Tibial artery (tissue), 4 donors: Measurements from ENCODE around the gene LARGE1.

Source experiments
- DNase-seq, 2 donors: peaks; one replicate each; pipeline ENCODE4 v3.0.0-alpha.2; 2019
- H3K27ac ChIP-seq, 2 donors: fragments of 200-600 bp; sonication (generic) in 1 of 2; 1 replicate in 1 of 2; 2 replicates in 1 of 2; pipeline ENCODE4 v1.5.1; 2018 to 2019; ENCODE audit warnings: mild to moderate bottlenecking in 1 of 2
- H3K27me3 ChIP-seq, 2 donors: fragments of 200-600 bp; sonication (generic) in 1 of 2; one replicate each; pipeline versions ENCODE4 v1.5.1 to v1.6.0; 2016 to 2019
- H3K36me3 ChIP-seq, 3 donors: fragments of 200-600 bp; sonication (generic) in 2 of 3; one replicate each; pipeline ENCODE4 v1.5.1; 2016 to 2019; ENCODE audit warnings: mild to moderate bottlenecking in 2 of 3
- H3K4me1 ChIP-seq, 4 donors: fragments of 200-600 bp; sonication (generic) in 2 of 4; 1 replicate in 3 of 4; 2 replicates in 1 of 4; pipeline ENCODE4 v1.5.1; 2016 to 2019
- H3K4me3 ChIP-seq, 2 donors: fragments of 200-600 bp; sonication (generic) in 1 of 2; 1 replicate in 1 of 2; 2 replicates in 1 of 2; pipeline ENCODE4 v1.5.1; 2018 to 2019; ENCODE audit warnings: mild to moderate bottlenecking in 2 of 2
- H3K9me3 ChIP-seq, 3 donors: fragments of 200-600 bp; sonication (generic) in 1 of 3; one replicate each; pipeline ENCODE4 v1.5.1; 2016 to 2019
- intact Hi-C: fragments of 100-400 bp; cut with DNase I; formaldehyde crosslinking; loops from one replicate; pipeline ENCODE4 v1.15.0; 2023; ENCODE audit warnings: low total_unique reads
- TF ChIP-seq, protein P1 (sequence below), 2 experiments: fragments of 200-600 bp in 1 of 2; fragments of 450-650 bp in 1 of 2; IDR thresholded peaks; one replicate each; pipeline ENCODE4 v1.5.1; 2017 to 2019; ENCODE audit warnings: antibody characterized with exemption in 2 of 2, mild to moderate bottlenecking in 1 of 2, moderate library complexity in 1 of 2

The LARGE1 gene

DNA sequence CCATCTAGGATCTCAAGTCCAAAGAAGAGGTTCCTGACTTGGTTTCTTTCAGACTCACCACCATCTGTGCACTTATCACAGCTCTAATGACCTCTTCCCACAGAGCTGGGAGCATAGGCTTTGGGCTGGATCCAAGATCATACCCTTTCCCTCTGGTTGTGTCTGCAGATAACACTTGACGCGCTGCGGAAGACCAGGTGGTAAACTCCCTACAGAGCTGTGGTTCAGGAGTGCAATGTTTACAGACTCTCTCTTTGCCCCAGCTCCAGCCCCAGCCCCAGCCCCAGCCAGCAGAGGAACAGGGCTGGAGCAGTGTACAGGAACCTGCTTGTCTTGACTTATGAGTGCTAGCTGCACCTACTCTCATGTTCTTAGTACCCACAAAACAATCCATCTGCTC is 587.7 kb downstream of the LARGE1 start:
- TF ChIP-seq, protein P1, sequence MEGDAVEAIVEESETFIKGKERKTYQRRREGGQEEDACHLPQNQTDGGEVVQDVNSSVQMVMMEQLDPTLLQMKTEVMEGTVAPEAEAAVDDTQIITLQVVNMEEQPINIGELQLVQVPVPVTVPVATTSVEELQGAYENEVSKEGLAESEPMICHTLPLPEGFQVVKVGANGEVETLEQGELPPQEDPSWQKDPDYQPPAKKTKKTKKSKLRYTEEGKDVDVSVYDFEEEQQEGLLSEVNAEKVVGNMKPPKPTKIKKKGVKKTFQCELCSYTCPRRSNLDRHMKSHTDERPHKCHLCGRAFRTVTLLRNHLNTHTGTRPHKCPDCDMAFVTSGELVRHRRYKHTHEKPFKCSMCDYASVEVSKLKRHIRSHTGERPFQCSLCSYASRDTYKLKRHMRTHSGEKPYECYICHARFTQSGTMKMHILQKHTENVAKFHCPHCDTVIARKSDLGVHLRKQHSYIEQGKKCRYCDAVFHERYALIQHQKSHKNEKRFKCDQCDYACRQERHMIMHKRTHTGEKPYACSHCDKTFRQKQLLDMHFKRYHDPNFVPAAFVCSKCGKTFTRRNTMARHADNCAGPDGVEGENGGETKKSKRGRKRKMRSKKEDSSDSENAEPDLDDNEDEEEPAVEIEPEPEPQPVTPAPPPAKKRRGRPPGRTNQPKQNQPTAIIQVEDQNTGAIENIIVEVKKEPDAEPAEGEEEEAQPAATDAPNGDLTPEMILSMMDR (IDR thresholded peaks at IDR 0.05): no peak
- Histone ChIP-seq H3K4me1 (no peaks in the 10 kb centered on the region), H3K36me3 (peaks cover 11 to 35% (median 12%) of the 10 kb centered on the region in 3 donors), H3K27me3 (no peaks in the 10 kb centered on the region), H3K4me3 (no peak overlapping the region), H3K9me3 (no peaks in the 10 kb centered on the region), H3K27ac (no peak overlapping the region)
- no peak for DNase-seq
- intact Hi-C loops: no loop called here

DNA sequence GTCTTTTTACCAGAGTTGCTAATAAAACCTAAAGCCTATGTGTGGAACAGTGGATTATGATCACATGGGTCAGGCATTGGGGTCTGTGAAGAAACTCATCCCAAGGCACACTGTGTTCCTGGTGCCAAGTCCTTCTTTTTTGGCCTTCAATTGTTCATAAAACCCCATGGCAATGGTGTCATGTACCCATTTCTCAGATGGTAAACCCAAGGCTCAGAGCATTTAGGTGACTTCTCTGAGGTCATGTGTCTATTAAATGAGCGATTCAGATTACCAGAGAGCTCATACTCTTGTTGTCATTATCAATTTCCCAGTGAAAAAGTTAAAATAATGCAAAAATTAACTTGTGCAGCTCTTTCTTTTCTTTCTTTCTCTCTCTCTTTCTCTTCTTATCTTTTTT is 589.3 kb downstream of the LARGE1 start:
- Histone ChIP-seq H3K4me3 (no peak overlapping the region), H3K4me1 (no peaks in the 10 kb centered on the region), H3K9me3 (no peaks in the 10 kb centered on the region), H3K36me3 (peaks cover 0 to 32% (median 3%) of the 10 kb centered on the region in 3 donors), H3K27me3 (no peaks in the 10 kb centered on the region), H3K27ac (no peak overlapping the region)
- TF ChIP-seq, protein P1 (IDR thresholded peaks at IDR 0.05): no peak
- intact Hi-C loops: no loop called here
- DNase-seq: no peak

DNA sequence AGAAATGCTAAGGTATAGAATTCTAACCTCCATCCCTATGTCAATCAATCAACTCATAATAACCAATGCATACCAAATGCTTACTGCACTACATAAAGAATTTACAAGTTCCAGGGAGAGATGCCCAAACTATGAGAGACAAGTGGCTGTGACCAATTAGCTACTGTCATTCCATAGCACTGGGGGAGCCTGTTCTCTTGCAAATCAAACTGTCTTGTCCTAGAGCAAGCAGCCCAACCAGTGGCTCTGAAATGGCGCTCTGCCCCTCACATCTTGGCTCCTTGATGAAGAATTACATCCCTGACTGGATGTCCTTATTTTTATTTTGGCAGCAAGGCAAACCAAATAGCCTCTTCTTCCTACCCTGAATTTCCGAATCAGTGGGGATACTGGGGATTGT is 589.7 kb downstream of the LARGE1 start:
- no peaks in the 10 kb centered on the region for H3K4me1 ChIP-seq
- no peaks in the 10 kb centered on the region for H3K27me3 ChIP-seq
- H3K9me3 ChIP-seq: no peaks in the 10 kb centered on the region
- TF ChIP-seq, protein P1 (IDR thresholded peaks at IDR 0.05): no peak
- H3K4me3 ChIP-seq: no peak overlapping the region
- no peak overlapping the region for H3K27ac ChIP-seq
- peaks cover 0 to 27% (median 0%) of the 10 kb centered on the region in 3 donors for H3K36me3 ChIP-seq
- DNase-seq: no peak
- intact Hi-C loops: no loop called here

DNA sequence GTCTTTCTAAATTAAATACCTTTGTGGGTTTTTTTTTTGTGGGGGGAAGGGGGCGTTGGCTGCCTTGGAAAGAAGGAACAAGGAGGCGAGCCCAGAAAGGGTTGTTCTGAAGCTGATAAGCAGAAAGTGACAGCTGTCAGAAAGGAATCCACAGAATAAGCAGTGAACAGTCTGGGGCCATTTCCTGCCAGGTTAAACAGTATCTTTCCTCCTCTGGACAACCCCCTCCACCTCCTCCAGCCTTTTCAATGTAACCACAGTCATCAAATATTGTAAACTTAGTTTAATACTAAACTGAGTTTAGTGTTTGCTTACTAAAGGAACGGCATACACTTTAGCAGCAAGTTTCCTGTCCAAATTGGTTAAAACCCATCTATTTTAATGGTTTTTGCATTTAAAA is 590.9 kb downstream of the LARGE1 start:
- no peak for DNase-seq
- no peaks in the 10 kb centered on the region for H3K27me3 ChIP-seq
- no peak overlapping the region for H3K27ac ChIP-seq
- intact Hi-C loops: no loop called here
- H3K9me3 ChIP-seq: no peaks in the 10 kb centered on the region
- H3K4me1 ChIP-seq: no peaks in the 10 kb centered on the region
- H3K36me3 ChIP-seq: peaks cover 0 to 21% (median 0%) of the 10 kb centered on the region in 3 donors
- TF ChIP-seq, protein P1 (IDR thresholded peaks at IDR 0.05): no peak
- H3K4me3 ChIP-seq: no peak overlapping the region

DNA sequence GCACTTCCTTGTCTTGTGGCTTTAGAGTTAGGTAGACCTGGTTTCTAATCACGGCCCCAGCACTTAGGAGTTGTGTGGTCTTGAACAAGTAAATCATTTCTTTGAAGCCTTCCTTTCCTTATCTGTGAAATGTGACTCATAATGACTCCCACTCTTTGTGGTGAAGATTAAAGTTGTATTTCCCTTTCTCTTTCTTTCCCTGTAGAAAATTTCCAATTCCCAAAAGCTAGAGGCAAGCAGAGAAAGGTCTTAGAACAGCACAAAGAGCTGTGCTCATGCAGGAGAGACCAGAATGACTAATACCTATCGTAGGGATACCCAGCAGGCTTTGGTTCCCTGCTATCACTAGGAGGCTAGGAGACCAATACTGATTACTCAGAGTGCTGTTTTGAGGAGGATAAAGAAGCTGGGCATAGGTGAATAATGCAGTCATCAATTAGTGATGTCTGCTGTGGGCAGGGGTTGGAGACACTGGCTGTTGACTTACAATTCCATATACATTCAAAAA is 591.4 kb downstream of the LARGE1 start:
- DNase-seq: no peak
- H3K27ac ChIP-seq: no peak overlapping the region
- H3K9me3 ChIP-seq: no peaks in the 10 kb centered on the region
- TF ChIP-seq, protein P1 (IDR thresholded peaks at IDR 0.05): no peak
- intact Hi-C loops: no loop called here
- H3K4me3 ChIP-seq: no peak overlapping the region
- no peaks in the 10 kb centered on the region for H3K4me1 ChIP-seq
- peaks cover 0 to 18% (median 0%) of the 10 kb centered on the region in 3 donors for H3K36me3 ChIP-seq
- H3K27me3 ChIP-seq: no peaks in the 10 kb centered on the region

DNA sequence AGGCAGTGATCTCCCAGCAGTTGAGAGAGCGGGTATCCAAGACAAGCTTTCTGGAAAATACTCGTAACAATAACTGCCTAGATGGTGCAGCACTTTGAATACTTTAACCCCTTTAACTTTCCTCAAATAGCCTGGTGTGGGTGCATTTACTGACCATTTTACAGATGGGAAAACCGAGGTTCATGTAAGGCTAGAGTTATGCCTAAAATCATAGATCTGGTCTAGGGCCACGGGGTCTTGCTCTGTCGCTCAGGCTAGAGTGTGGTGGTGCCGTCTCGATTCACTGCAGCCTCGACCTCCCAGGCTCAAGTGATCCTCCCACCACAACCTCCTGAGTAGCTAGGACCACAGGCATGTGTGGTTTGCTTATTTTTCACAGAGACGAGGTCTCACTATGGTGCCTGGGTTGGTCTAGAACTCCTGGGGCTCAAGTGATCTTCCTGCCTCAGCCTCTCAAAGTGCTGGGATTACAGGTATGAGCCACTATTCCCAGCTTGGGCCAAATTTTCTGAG is 592.9 kb downstream of the LARGE1 start:
- H3K27me3 ChIP-seq: no peaks in the 10 kb centered on the region
- H3K27ac ChIP-seq: no peak overlapping the region
- DNase-seq: no peak
- H3K4me3 ChIP-seq: no peak overlapping the region
- H3K9me3 ChIP-seq: no peaks in the 10 kb centered on the region
- TF ChIP-seq, protein P1 (IDR thresholded peaks at IDR 0.05): no peak
- no peaks in the 10 kb centered on the region for H3K4me1 ChIP-seq
- intact Hi-C loops: no loop called here
- peaks cover 0 to 15% (median 0%) of the 10 kb centered on the region in 3 donors for H3K36me3 ChIP-seq
